ENCODE results near the gene FAM117A.
A peak's percentile ranks its signal among the peaks of the same experiment; 100 is the strongest.
"Not testable (repeated sequence)": the region's sequence is repeated elsewhere in the genome, so short reads cannot be mapped to it uniquely, and the experiment has no call there.

Gene FAM117A

DNA sequence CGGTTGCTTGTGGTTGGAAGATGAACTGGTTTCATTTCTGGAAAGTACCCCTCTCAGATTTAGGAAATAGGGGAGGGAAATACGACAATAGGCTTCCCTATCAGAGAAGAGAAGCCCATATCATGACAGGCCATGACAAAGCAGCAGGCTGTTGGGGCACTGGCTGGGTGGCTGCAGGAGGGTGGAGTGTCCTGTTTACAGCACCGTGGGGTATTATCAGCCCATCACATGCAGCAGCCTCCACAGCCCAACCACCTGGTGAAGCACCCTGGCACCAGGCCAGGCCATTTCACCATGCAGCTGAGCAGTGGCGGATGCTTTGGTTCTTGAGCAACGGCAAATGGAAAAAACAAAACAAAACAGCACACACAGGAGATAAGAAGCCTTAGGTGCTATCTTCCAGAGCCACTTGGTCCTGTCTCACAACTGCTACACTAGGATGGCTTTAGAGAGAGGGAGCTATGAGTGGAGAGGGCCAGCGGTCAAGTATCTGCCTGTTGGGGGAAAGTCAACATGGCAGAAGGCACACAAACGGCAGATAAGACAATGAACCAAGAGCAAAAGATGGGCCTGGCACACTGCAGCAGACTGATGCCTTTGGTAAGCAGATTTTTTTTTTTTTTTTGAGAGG is 24.2 kb downstream of the FAM117A start:
- DNase-seq = peak; percentile 93

- no peak for DNase-seq
Measured at GRCh38 chr17:49738456-49739163, 25.3 kb downstream of the FAM117A start.

DNA sequence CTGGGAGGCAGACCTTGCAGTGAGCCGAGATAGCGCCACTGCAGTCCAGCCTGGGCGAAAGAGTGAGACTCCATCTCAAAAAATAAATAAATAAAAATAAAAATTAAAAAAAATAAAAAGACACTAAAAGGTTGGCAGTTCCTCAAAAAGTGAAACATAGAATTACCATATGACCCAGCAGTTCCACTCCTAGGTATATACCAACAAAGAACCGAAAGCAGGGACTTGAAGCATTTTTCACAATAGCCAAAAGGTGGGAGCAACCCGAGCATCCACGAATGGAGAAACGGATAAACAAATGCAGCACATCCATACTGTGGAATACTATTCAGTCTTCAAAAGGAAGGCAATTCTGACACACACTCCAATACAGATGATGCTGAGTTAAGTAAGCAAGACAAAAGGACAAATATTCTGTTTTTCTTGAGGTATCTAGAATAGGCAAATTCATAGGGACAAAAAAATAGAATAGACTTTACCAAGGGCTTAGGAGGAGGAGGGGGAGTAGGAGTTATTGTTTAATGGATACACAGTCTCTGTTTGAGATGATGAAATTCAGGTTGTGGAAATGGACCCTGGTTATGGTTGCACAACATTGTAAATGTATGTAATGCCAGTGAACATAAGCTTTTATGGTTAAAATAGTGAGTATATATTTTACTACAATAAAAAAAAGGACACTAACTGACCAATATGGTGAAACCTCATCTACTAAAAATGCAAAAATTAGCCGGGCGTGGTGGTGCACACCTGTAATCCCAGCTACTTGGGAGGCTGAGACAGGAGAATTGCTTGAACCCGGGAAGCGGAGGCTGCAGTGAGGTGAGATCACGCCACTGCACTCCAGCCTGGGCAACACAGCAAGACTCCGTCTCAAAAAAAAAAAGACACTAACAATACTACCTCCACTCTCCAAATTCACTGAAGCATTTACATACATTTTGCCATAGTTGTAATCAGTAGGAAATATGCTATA is 29.1 kb downstream of the FAM117A start:
- DNase-seq = no peak

GRCh38 chr17:49731435-49731831 is 32.5 kb downstream of the FAM117A start:
- DNase-seq = no peak

GRCh38 chr17:49730785-49731434 is 33.0 kb downstream of the FAM117A start:
- no peak for DNase-seq

GRCh38 chr17:49730078-49730784 is 33.7 kb downstream of the FAM117A start:
- DNase-seq = no peak

GRCh38 chr17:49729069-49729468 is 34.9 kb downstream of the FAM117A start:
- DNase-seq = no peak

DNA sequence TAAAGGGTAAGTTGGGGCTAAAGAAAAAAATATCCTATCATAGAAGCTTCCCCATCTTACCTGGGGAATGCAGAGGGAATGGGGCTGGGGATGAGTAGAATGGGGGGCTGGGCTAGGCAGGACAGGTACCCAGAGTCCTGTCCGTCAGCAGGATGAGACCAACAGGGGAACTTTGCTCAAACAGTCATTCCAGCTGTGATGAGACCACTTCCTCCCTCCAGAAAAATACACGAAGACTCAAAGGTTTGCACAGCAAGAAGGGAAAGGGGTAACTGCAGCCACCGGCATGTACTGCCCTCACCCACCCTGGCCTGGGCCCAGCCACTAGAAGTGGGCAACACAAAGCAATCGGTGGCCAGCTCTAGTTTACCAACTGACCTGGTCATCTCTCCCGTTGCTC is 35.5 kb downstream of the FAM117A start:
- no peak for DNase-seq

- no peak for DNase-seq
Measured at GRCh38 chr17:49727380-49727779, 36.6 kb downstream of the FAM117A start.

GRCh38 chr17:49725452-49726130 is 38.3 kb downstream of the FAM117A start:
- no peak for DNase-seq

GRCh38 chr17:49724552-49724951 is 39.4 kb downstream of the FAM117A start:
- not testable (repeated sequence) for DNase-seq

GRCh38 chr17:49723423-49723822 is 40.5 kb downstream of the FAM117A start:
- no peak for DNase-seq

DNA sequence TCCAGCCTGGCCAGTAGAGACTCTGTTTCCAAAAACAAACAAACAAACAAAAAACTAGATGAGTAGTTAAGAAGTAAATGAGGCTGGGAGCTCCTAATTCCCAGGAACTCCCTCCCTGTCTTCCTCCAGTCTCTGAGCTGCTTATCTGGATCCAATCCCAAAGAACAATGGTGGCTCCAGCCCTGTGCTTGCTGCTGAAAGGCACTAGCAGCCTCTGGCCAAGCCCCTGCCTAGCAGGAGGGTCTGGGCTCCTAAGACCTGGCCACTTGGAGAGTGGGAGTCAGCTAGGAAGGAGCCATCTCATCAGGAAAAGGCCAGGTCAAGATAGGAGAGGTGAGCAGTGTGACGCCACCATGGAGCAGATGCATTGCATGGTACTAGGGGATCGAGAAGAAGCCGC is 41.9 kb downstream of the FAM117A start:
- no peak for DNase-seq

DNA sequence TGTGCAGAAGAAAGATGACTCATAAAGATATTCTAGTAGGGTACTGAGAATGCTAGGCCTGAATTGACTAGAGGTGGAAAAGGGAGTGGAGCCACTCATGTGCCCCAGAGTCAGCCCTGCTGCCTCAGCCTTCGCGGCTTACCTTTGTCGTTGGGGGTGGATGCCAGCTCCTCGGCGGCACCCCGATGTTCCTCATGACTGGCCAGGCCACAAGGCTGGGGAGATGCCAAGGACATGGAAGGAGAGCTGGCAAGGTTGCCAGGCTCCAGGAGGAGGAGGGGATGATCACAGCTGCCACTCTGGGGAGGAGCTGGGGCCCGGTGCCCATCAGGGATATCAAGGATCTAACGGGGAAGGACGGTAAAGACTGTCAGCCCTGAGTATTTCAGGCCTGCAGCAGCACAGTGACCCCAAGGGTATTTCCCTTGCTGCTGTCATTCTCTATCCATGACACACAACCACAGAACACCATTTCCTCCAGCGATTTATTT is 46.5 kb downstream of the FAM117A start:
- DNase-seq = no peak

GRCh38 chr17:49716668-49717364 is 47.1 kb downstream of the FAM117A start:
- DNase-seq = no peak

- DNase-seq = peak; percentile 79
Measured at GRCh38 chr17:49715717-49716279, 48.1 kb downstream of the FAM117A start.

GRCh38 chr17:49715216-49715615 is 48.7 kb downstream of the FAM117A start:
- DNase-seq = no peak

GRCh38 chr17:49708515-49709183 is 55.3 kb downstream of the FAM117A start:
- peak; percentile 66 for DNase-seq

- peak; percentile 98 for DNase-seq
Measured at GRCh38 chr17:49707608-49708514, 56.1 kb downstream of the FAM117A start, which contains the start of gene SLC35B1. SLC35B1 (minus strand) TSS chr17:49707964; CDS start chr17:49707833, 131 bp downstream.

All from NCI-H146 (cell line).